Neural progenitor cell (in vitro differentiated cells): Measurements from ENCODE around the gene AKR1C1. TPM values are rescaled to one million over a fixed set of nuclear protein-coding genes. Genes with fewer than 3 reads are reported as not detected.

ENCODE experiments used
- DNase-seq: peaks from one replicate; pipeline ENCODE4 v3.0.0-alpha.2; 2016; ENCODE audit warnings: low spot score
- H2AFZ ChIP-seq: fragments of 200-600 bp; sonication (generic); replicated peaks from 2 replicates; pipeline ENCODE4 v1.6.1; 2016; ENCODE audit warnings: antibody characterized with exemption
- H3F3A ChIP-seq: fragments of 200-600 bp; sonication (generic); 2 replicates; pipeline ENCODE4 v1.6.1; 2016; ENCODE audit warnings: antibody characterized with exemption, low read depth
- H3K27ac ChIP-seq: fragments of 200-600 bp; sonication (generic); 2 replicates; pipeline ENCODE4 v1.5.1; 2016; ENCODE audit warnings: mild to moderate bottlenecking
- H3K27me3 ChIP-seq: fragments of 200-600 bp; sonication (generic); 2 replicates; pipeline ENCODE4 v1.6.1; 2016; ENCODE audit warnings: mild to moderate bottlenecking, moderate library complexity
- H3K36me3 ChIP-seq: fragments of 200-600 bp; sonication (generic); 2 replicates; pipeline ENCODE4 v1.5.1; 2016
- H3K4me1 ChIP-seq: fragments of 200-600 bp; sonication (generic); 2 replicates; pipeline ENCODE4 v1.6.1; 2016; ENCODE audit warnings: mixed run types
- H3K4me2 ChIP-seq: fragments of 200-600 bp; sonication (generic); 2 replicates; pipeline ENCODE4 v1.6.1; 2016
- H3K4me3 ChIP-seq: fragments of 200-600 bp; sonication (generic); 2 replicates; pipeline ENCODE4 v1.5.1; 2016
- H3K79me2 ChIP-seq: fragments of 200-600 bp; sonication (generic); 2 replicates; pipeline ENCODE4 v1.6.1; 2016; ENCODE audit warnings: low read depth
- H3K9ac ChIP-seq: fragments of 200-600 bp; sonication (generic); 2 replicates; pipeline ENCODE4 v1.6.1; 2016
- H3K9me3 ChIP-seq: fragments of 200-600 bp; sonication (generic); 2 replicates; pipeline ENCODE4 v1.5.1; 2016; ENCODE audit warnings: low read depth
- H4K20me1 ChIP-seq: fragments of 200-600 bp; sonication (generic); 2 replicates; pipeline ENCODE4 v1.6.1; 2016; ENCODE audit warnings: low read depth
- H3K27ac Mint-ChIP-seq: 3 replicates; pipeline ENCODE4 v1.8.0; 2021; ENCODE audit warnings: mixed read lengths
- H3K27me3 Mint-ChIP-seq: 2 replicates; pipeline ENCODE4 v1.8.0; 2022; ENCODE audit warnings: low read depth, mild to moderate bottlenecking, inconsistent platforms, moderate library complexity, mixed read lengths; ENCODE audit not compliant: insufficient read depth
- H3K36me3 Mint-ChIP-seq: 3 replicates; pipeline ENCODE4 v1.8.0; 2021; ENCODE audit warnings: mixed read lengths
- H3K4me1 Mint-ChIP-seq: 3 replicates; pipeline ENCODE4 v1.8.0; 2021; ENCODE audit warnings: mixed read lengths
- H3K4me3 Mint-ChIP-seq: 3 replicates; pipeline ENCODE4 v1.8.0; 2021; ENCODE audit warnings: mild to moderate bottlenecking, moderate library complexity, mixed read lengths
- H3K9me3 Mint-ChIP-seq: 3 replicates; pipeline ENCODE4 v1.8.0; 2020; ENCODE audit warnings: mixed read lengths
- CTCF ChIP-seq: fragments of 200-600 bp; sonication (generic); IDR thresholded peaks from 2 replicates; pipeline ENCODE4 v1.5.1; 2017; ENCODE audit warnings: antibody characterized with exemption, mild to moderate bottlenecking
- EZH2 ChIP-seq: fragments of 200-600 bp; sonication (generic); IDR thresholded peaks from 2 replicates; pipeline ENCODE4 v1.6.1; 2017; ENCODE audit warnings: antibody characterized with exemption, mild to moderate bottlenecking, moderate library complexity
- EZH2phosphoT487 ChIP-seq: fragments of 200-600 bp; sonication (generic); IDR thresholded peaks from 2 replicates; pipeline ENCODE4 v1.6.1; 2017; ENCODE audit warnings: antibody characterized with exemption
- total RNA-seq: library from RNA; depleted of rRNA; stranded (reverse); fragments of >200 nt; gene quantifications from 2 replicates; pipeline ENCODE4 v1.2.3, GENCODE V29; 2015; ENCODE audit warnings: low replicate concordance

The AKR1C1 gene
- total RNA-seq, 1 donor from 2014 or later: 2.9 TPM

- no peaks in the 10 kb centered on the region for H3K9me3 ChIP-seq
- no peaks in the 10 kb centered on the region for H3K36me3 Mint-ChIP-seq
- H2AFZ ChIP-seq: no peak overlapping the region
- H3K36me3 ChIP-seq: no peaks in the 10 kb centered on the region
- no peak overlapping the region for H3K4me3 Mint-ChIP-seq
- no peaks in the 10 kb centered on the region for H3K27me3 ChIP-seq
- H3K9me3 Mint-ChIP-seq: no peaks in the 10 kb centered on the region
- no peak overlapping the region for H3K27ac ChIP-seq
- H4K20me1 ChIP-seq: no peaks in the 10 kb centered on the region
- DNase-seq: no peak
- no peaks in the 10 kb centered on the region for H3F3A ChIP-seq
- no peaks in the 10 kb centered on the region for H3K79me2 ChIP-seq
- H3K4me1 ChIP-seq: no peaks in the 10 kb centered on the region
- H3K4me3 ChIP-seq: no peak overlapping the region
- no peak overlapping the region for H3K9ac ChIP-seq
- TF ChIP-seq CTCF (no peak), EZH2phosphoT487 (no peak), EZH2 (no peak)
- no peak overlapping the region for H3K4me2 ChIP-seq
- no peaks in the 10 kb centered on the region for H3K4me1 Mint-ChIP-seq
- H3K27me3 Mint-ChIP-seq: no peaks in the 10 kb centered on the region
- no peak overlapping the region for H3K27ac Mint-ChIP-seq
These were observed 18.4 kb upstream of the AKR1C1 start for GRCh38 chr10:4944841-4945240.

- Histone ChIP-seq H3F3A (no peaks in the 10 kb centered on the region), H2AFZ (no peak overlapping the region), H3K4me2 (no peak overlapping the region), H3K9ac (no peak overlapping the region), H3K79me2 (no peaks in the 10 kb centered on the region), H3K27me3 (no peaks in the 10 kb centered on the region), H3K4me1 (no peaks in the 10 kb centered on the region), H3K9me3 (no peaks in the 10 kb centered on the region), H3K4me3 (no peak overlapping the region), H3K36me3 (no peaks in the 10 kb centered on the region), H4K20me1 (no peaks in the 10 kb centered on the region), H3K27ac (no peak overlapping the region)
- Mint-ChIP-seq H3K27me3 (no peaks in the 10 kb centered on the region), H3K27ac (no peak overlapping the region), H3K4me3 (no peak overlapping the region), H3K36me3 (no peaks in the 10 kb centered on the region), H3K4me1 (no peaks in the 10 kb centered on the region), H3K9me3 (no peaks in the 10 kb centered on the region)
- DNase-seq: no peak
- TF ChIP-seq EZH2 (no peak), EZH2phosphoT487 (no peak), CTCF (no peak)
These were observed 17.2 kb upstream of the AKR1C1 start for GRCh38 chr10:4945766-4946717.

GRCh38 chr10:4947039-4947634 is 16.1 kb upstream of the AKR1C1 start:
- H3K27ac Mint-ChIP-seq: no peak overlapping the region
- no peaks in the 10 kb centered on the region for H4K20me1 ChIP-seq
- TF ChIP-seq EZH2: no peak
- TF ChIP-seq CTCF: no peak
- no peak for TF ChIP-seq EZH2phosphoT487
- no peak overlapping the region for H2AFZ ChIP-seq
- DNase-seq: no peak
- H3K79me2 ChIP-seq: no peaks in the 10 kb centered on the region
- no peak overlapping the region for H3K27ac ChIP-seq
- H3K9ac ChIP-seq: no peak overlapping the region
- H3K9me3 Mint-ChIP-seq: no peaks in the 10 kb centered on the region
- no peaks in the 10 kb centered on the region for H3K4me1 ChIP-seq
- H3K27me3 ChIP-seq: no peaks in the 10 kb centered on the region
- no peak overlapping the region for H3K4me3 Mint-ChIP-seq
- no peaks in the 10 kb centered on the region for H3K4me1 Mint-ChIP-seq
- H3K36me3 Mint-ChIP-seq: no peaks in the 10 kb centered on the region
- no peaks in the 10 kb centered on the region for H3K9me3 ChIP-seq
- no peaks in the 10 kb centered on the region for H3K27me3 Mint-ChIP-seq
- H3F3A ChIP-seq: no peaks in the 10 kb centered on the region
- no peaks in the 10 kb centered on the region for H3K36me3 ChIP-seq
- no peak overlapping the region for H3K4me2 ChIP-seq
- H3K4me3 ChIP-seq: no peak overlapping the region
